Activated naive CD4-positive, alpha-beta T cell treated with anti-CD3 and anti-CD28 coated beads for 36 hours (primary cell): ENCODE results near the gene NR2F2. TPM values are rescaled to one million over a fixed set of nuclear protein-coding genes. Genes with fewer than 3 reads are reported as not detected.

Experiments used
- CTCF ChIA-PET: fragments of 350-600 bp; sonication (Branson Sonifier 250); formaldehyde crosslinking; loops from one replicate; lab custom pipeline; 2021; ENCODE audit warnings: antibody characterized with exemption; lab: Charles Lee
- DNase-seq: peaks from one replicate; pipeline ENCODE4 v3.0.0-alpha.2; 2020
- H3K27ac Mint-ChIP-seq: one replicate; pipeline ENCODE4 v1.8.0; 2021; ENCODE audit warnings: mild to moderate bottlenecking, mixed read lengths
- H3K27me3 Mint-ChIP-seq: one replicate; pipeline ENCODE4 v1.8.0; 2021; ENCODE audit warnings: low read depth, mixed read lengths
- H3K36me3 Mint-ChIP-seq: one replicate; pipeline ENCODE4 v1.8.0; 2021; ENCODE audit warnings: low read depth, mixed read lengths
- H3K4me1 Mint-ChIP-seq: one replicate; pipeline ENCODE4 v1.8.0; 2021; ENCODE audit warnings: low read depth, mixed read lengths
- H3K4me3 Mint-ChIP-seq: one replicate; pipeline ENCODE4 v1.8.0; 2021; ENCODE audit warnings: mild to moderate bottlenecking, moderate library complexity, mixed read lengths
- H3K9me3 Mint-ChIP-seq: one replicate; pipeline ENCODE4 v1.8.0; 2021; ENCODE audit warnings: mixed read lengths
- intact Hi-C: fragments of 100-400 bp; cut with micrococcal nuclease; formaldehyde crosslinking; loops from one replicate; pipeline ENCODE4 v1.15.1; 2023
- total RNA-seq, 2 experiments: library from RNA; stranded (reverse); gene quantifications; one replicate each; pipeline ENCODE4 v1.2.3, GENCODE V29; 2021

NR2F2 gene
- total RNA-seq, 2 experiments from 2014 or later: not detected

GRCh38 chr15:96349857-96350720 lies 19.6 kb downstream of the NR2F2 start:
- peaks cover 80% of the 10 kb centered on the region for H3K27me3 Mint-ChIP-seq
- no peaks in the 10 kb centered on the region for H3K9me3 Mint-ChIP-seq
- peaks cover 22% of the 10 kb centered on the region for H3K4me1 Mint-ChIP-seq
- H3K4me3 Mint-ChIP-seq: no peak overlapping the region
- intact Hi-C loops: loop anchor here (10.0 kb wide), 1 partner anchor 1675 kb away; no protein-coding TSS in a partner anchor
- no peak for DNase-seq
- CTCF ChIA-PET: interaction anchor here (1.0 kb wide), 1 partner anchor 606 kb away, joined by 3 read pairs; no protein-coding TSS in a partner anchor
- no peak overlapping the region for H3K27ac Mint-ChIP-seq
- no peaks in the 10 kb centered on the region for H3K36me3 Mint-ChIP-seq

DNA sequence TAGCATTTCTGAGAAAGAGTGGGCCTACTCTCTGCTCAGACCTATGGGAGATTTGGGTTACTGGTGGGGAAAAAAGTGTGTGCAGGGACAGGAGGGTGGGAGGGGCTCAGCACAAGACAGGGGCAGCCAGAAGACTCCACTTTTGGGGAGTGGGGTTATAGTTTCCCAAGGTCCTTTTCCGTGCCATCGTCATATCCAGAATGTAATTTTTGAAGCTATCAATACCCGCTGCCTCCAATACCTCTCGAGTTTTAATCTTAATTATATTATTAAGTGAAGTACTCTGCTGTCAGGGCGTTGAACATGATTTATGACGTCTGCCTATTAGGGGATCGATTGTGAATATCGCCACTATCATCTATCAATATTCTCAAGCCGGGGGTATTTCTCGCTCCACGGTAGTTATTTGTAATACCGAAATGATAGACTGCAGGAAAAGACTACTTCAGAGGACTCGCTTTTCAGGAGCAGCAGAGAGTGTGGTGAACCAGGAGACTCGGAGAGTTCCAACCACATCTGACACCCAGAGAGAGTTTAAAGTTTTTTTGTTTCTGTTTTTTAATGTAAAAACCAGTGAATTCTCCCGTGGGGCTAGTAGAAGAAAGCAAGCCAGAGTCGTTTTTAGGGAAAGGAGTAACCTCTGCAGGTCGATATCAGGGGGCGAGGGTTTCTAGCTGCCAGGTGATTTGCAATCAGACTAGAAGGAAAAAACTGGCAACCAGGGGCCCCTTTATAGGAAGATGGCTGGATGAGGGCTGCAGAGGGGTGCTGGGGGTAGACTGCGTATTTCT lies 20.6 kb downstream of the NR2F2 start:
- no peak for DNase-seq
- CTCF ChIA-PET: interaction anchor here (1.0 kb wide), 1 partner anchor 607 kb away, joined by 3 read pairs; no protein-coding TSS in a partner anchor
- Mint-ChIP-seq H3K27ac (no peak overlapping the region), H3K9me3 (no peaks in the 10 kb centered on the region), H3K27me3 (peaks cover 77% of the 10 kb centered on the region), H3K4me1 (peaks cover 15% of the 10 kb centered on the region), H3K4me3 (no peak overlapping the region), H3K36me3 (no peaks in the 10 kb centered on the region)
- intact Hi-C loops: loop anchor here (10.0 kb wide), 1 partner anchor 1676 kb away; no protein-coding TSS in a partner anchor

- Mint-ChIP-seq H3K9me3 (no peaks in the 10 kb centered on the region), H3K27ac (no peak overlapping the region), H3K4me1 (peaks cover 21% of the 10 kb centered on the region), H3K36me3 (no peaks in the 10 kb centered on the region), H3K4me3 (no peak overlapping the region), H3K27me3 (peaks cover 76% of the 10 kb centered on the region)
- no peak for DNase-seq
- intact Hi-C loops: loop anchor here (10.0 kb wide), 1 partner anchor 1677 kb away; no protein-coding TSS in a partner anchor
- CTCF ChIA-PET: no interaction called here
These were observed 21.5 kb downstream of the NR2F2 start for GRCh38 chr15:96351761-96352603.

- no peaks in the 10 kb centered on the region for H3K9me3 Mint-ChIP-seq
- H3K27ac Mint-ChIP-seq: no peak overlapping the region
- peaks cover 72% of the 10 kb centered on the region for H3K27me3 Mint-ChIP-seq
- intact Hi-C loops: loop anchor here (10.0 kb wide), 1 partner anchor 1678 kb away; no protein-coding TSS in a partner anchor
- H3K4me3 Mint-ChIP-seq: no peak overlapping the region
- CTCF ChIA-PET: no interaction called here
- H3K36me3 Mint-ChIP-seq: no peaks in the 10 kb centered on the region
- H3K4me1 Mint-ChIP-seq: peaks cover 21% of the 10 kb centered on the region
- DNase-seq: no peak
These were observed 22.3 kb downstream of the NR2F2 start for GRCh38 chr15:96352604-96353405.

- H3K9me3 Mint-ChIP-seq: no peaks in the 10 kb centered on the region
- H3K4me1 Mint-ChIP-seq: peaks cover 28% of the 10 kb centered on the region
- no peaks in the 10 kb centered on the region for H3K36me3 Mint-ChIP-seq
- intact Hi-C loops: loop anchor here (10.0 kb wide), 1 partner anchor 1679 kb away; no protein-coding TSS in a partner anchor
- H3K27me3 Mint-ChIP-seq: peaks cover 72% of the 10 kb centered on the region
- H3K4me3 Mint-ChIP-seq: no peak overlapping the region
- DNase-seq: no peak
- CTCF ChIA-PET: no interaction called here
- H3K27ac Mint-ChIP-seq: no peak overlapping the region
These were observed 23.0 kb downstream of the NR2F2 start for GRCh38 chr15:96353416-96353929.

DNA sequence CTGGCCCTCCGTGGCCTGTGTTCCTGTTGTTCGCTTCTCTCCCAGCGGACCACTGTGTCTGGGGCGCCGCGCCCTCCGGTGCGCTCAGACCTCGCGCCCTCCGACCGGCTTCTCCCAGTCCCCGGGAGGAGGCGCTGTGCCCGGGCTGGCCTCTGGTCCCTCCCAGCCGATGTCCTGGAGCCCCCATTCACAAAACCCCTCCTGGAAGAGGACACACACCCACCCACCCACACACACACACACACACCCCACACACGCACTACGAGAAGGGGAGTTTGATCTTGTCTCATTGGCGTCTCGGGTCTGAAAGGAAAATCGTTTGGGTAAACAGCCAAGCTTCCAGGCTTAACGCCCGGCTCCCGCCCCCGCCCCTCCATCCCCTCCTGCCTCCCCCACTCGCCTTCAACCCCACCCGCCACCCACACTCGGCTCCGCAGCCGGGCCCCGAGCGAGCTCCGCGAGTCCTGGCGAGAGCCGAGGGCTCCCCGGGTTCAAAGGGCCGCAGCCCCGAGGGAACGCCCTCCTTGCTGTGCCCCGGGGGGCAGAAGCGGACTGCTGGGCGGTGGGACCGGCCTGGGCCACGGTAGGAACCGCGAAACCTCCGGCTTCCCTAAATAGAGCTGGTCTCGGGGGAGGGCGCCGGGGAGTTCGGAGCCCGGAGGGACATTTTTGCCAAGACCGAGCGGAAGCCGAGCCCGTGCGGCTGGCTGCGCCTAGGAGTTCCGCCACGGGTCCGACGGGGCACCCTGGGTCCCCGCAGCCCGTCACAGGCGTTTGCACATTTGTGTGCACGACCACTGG lies 23.6 kb downstream of the NR2F2 start:
- Mint-ChIP-seq H3K27me3 (peaks cover 72% of the 10 kb centered on the region), H3K36me3 (no peaks in the 10 kb centered on the region), H3K9me3 (no peaks in the 10 kb centered on the region), H3K4me3 (no peak overlapping the region), H3K4me1 (peaks cover 32% of the 10 kb centered on the region), H3K27ac (no peak overlapping the region)
- intact Hi-C loops: loop anchor here (10.0 kb wide), 1 partner anchor 1679 kb away; no protein-coding TSS in a partner anchor
- no peak for DNase-seq
- CTCF ChIA-PET: no interaction called here

- no peak for DNase-seq
- intact Hi-C loops: loop anchor here (5.0 to 10.0 kb wide), 2 partner anchors 1680 to 1773 kb away; no protein-coding TSS in a partner anchor
- Mint-ChIP-seq H3K27me3 (peaks cover 72% of the 10 kb centered on the region), H3K9me3 (no peaks in the 10 kb centered on the region), H3K4me3 (no peak overlapping the region), H3K27ac (no peak overlapping the region), H3K4me1 (peaks cover 32% of the 10 kb centered on the region), H3K36me3 (no peaks in the 10 kb centered on the region)
- CTCF ChIA-PET: interaction anchor here (1.3 kb wide), 1 partner anchor 27 kb away, joined by 4 read pairs; no protein-coding TSS in a partner anchor
These were observed 24.4 kb downstream of the NR2F2 start for GRCh38 chr15:96354731-96355567.

DNA sequence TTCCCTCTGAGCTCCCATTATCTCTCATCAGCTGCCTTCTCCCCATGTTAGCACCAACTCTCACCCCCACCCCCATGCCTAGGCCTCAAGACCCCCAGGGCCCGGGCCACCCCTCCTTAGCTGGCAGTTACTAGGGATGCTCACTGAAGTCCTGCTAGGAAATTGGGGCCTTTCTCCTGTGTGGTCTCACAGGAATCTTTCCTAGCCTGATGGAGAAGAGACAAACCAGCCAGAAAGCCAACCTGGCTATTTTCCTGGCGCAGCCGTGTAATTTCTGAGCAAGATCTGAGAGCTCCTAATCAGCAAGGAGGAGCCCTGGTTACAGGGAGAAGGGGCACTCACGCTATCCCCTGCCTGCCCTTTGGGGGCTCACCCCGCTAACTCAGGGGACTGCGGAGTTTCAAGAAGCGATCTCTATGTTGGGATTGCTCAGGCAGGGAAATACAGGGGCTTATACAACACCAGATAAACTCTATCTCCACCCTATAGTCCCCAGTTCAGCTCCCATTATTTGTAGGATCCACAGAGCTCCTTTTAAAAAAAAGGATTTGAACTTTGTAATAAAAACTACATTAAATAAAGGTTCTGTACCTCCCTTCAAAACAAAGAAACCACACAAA lies 25.2 kb downstream of the NR2F2 start:
- Mint-ChIP-seq H3K4me1 (peaks cover 33% of the 10 kb centered on the region), H3K4me3 (no peak overlapping the region), H3K27ac (no peak overlapping the region), H3K9me3 (no peaks in the 10 kb centered on the region), H3K36me3 (no peaks in the 10 kb centered on the region), H3K27me3 (peaks cover 68% of the 10 kb centered on the region)
- intact Hi-C loops: loop anchor here (1.0 to 10.0 kb wide), 4 partner anchors 25 to 1773 kb away; partner anchors contain the start of gene NR2F2
- DNase-seq: no peak
- CTCF ChIA-PET: interaction anchor here (1.1 to 1.3 kb wide), 2 partner anchors 28 to 35 kb away, joined by 3 to 4 read pairs; no protein-coding TSS in a partner anchor
